Measurements from ENCODE around the gene NAA60.

DNA sequence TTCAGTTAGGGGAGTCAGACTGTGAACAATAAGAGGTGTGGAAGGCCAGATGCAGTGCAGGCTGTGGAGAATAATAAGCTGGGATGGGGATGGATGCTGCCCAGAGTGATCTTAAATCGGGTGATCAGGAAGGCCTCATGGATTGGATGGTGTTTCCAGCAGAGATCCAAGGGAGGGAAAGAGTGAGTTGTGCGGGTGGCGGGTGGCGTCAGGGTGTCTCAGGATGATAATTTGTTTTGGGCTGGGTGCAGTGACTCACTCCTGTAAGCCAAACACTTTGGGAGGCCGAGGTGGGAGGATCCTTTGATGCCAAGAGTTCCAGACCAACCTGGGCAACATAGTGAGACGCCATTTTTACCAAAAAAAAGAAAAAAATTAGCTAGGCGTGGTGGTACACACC lies 65.3 kb downstream of the NAA60 start:
- TF ChIP-seq POLR2AphosphoS5 (IDR thresholded peaks at IDR 0.05; ENCODE audit: low read depth, low read length) (no peak), TAF1 (IDR thresholded peaks at IDR 0.05; ENCODE audit: borderline replicate concordance, insufficient read depth, low read length) (no peak)
- TF ChIP-seq, protein P1, sequence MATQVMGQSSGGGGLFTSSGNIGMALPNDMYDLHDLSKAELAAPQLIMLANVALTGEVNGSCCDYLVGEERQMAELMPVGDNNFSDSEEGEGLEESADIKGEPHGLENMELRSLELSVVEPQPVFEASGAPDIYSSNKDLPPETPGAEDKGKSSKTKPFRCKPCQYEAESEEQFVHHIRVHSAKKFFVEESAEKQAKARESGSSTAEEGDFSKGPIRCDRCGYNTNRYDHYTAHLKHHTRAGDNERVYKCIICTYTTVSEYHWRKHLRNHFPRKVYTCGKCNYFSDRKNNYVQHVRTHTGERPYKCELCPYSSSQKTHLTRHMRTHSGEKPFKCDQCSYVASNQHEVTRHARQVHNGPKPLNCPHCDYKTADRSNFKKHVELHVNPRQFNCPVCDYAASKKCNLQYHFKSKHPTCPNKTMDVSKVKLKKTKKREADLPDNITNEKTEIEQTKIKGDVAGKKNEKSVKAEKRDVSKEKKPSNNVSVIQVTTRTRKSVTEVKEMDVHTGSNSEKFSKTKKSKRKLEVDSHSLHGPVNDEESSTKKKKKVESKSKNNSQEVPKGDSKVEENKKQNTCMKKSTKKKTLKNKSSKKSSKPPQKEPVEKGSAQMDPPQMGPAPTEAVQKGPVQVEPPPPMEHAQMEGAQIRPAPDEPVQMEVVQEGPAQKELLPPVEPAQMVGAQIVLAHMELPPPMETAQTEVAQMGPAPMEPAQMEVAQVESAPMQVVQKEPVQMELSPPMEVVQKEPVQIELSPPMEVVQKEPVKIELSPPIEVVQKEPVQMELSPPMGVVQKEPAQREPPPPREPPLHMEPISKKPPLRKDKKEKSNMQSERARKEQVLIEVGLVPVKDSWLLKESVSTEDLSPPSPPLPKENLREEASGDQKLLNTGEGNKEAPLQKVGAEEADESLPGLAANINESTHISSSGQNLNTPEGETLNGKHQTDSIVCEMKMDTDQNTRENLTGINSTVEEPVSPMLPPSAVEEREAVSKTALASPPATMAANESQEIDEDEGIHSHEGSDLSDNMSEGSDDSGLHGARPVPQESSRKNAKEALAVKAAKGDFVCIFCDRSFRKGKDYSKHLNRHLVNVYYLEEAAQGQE (IDR thresholded peaks at IDR 0.05; ENCODE audit: insufficient read depth in 1 of 2, low read depth in 2 of 2, low read length in 2 of 2): no peak

Data from PFSK-1 (cell line).